ENCODE results near the gene MYO9B. TPM values are rescaled to one million over a fixed set of nuclear protein-coding genes. Genes with fewer than 3 reads are reported as not detected.

MYO9B gene
- polyA plus RNA-seq, 2 of the 4 experiments (the other 2 are of a cell fraction) = 13.0 to 27.7 TPM

DNA sequence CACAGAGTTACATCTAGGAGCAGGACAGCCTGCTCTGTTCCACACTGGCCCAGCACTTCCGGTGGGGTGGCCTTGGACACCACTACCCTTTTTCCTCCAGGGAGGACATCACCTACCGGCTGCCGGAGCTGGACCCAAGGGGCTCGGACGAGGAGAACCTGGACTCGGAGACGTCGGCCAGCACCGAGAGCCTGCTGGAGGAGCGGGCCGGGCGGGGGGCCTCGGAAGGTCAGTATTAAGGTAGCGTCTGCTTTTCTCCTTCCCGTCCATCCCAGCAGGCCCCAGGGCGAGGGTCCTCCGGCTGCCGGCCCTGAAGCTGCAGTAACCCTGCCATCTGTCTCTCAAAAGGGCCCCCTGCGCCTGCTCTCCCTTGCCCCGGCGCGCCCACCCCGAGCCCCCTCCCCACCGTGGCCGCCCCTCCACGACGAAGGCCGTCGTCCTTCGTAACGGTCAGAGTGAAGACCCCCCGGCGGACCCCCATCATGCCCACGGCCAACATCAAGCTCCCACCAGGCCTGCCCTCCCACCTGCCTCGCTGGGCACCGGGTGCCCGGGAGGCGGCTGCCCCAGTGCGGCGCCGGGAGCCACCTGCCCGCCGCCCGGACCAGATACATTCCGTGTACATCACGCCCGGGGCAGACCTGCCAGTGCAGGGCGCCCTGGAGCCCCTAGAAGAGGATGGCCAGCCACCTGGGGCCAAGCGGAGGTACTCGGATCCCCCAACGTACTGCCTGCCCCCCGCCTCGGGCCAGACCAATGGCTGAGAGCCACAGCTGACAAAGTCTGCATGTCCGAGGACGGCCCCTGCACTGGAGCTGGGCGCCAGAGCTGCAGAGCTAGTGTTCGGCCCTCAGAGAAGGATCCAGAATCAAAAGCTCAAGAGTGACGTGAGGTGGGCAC is 136.2 kb downstream of the MYO9B start:
- ChIA-PET POLR2A (no interaction called here), CTCF (no interaction called here)
- no peak for DNase-seq (ENCODE audit: low read depth in 1 of 2, low spot score in 1 of 2)
- H3K4me3 ChIP-seq = no peak overlapping the region
- peaks cover 9% of the 10 kb centered on the region; the same call in 1 of the 3 replicates for H3K4me1 ChIP-seq
- no peak overlapping the region for H3K27ac ChIP-seq
- 95% methylated on average over 21 of the region's 58 CpGs for WGBS (ENCODE audit: missing lambda C conversion rate)
- FAIRE-seq = no peak
- TF ChIP-seq CHD4 (IDR thresholded peaks at IDR 0.05; ENCODE audit: borderline replicate concordance) (no peak), JUNB (IDR thresholded peaks at IDR 0.05) (no peak), GATA3 (IDR thresholded peaks at IDR 0.05; ENCODE audit: borderline replicate concordance) (no peak), TP53 (CRISPR knock-in tag; IDR thresholded peaks at IDR 0.05) (no peak), EHF (CRISPR knock-in tag; IDR thresholded peaks at IDR 0.05) (no peak), MAFK (IDR thresholded peaks at IDR 0.05; ENCODE audit: partially characterized antibody) (no peak), MYC (IDR thresholded peaks at IDR 0.05; ENCODE audit: borderline replicate concordance, low read length) (no peak), KDM1A (IDR thresholded peaks at IDR 0.05; ENCODE audit: low read depth) (no peak), NR3C1 (IDR thresholded peaks at IDR 0.05) (no peak), RAD21 (conservative IDR thresholded peaks at IDR 0.05 in 1 of 2, IDR thresholded peaks at IDR 0.05 in 1 of 2) (no peak), BHLHE40 (IDR thresholded peaks at IDR 0.05; ENCODE audit: low read depth, low read length) (no peak), ZNF302 (CRISPR knock-in tag; IDR thresholded peaks at IDR 0.05) (no peak), KDM5A (IDR thresholded peaks at IDR 0.05) (no peak), ZFP36 (IDR thresholded peaks at IDR 0.05; ENCODE audit: borderline replicate concordance, partially characterized antibody) (no peak), ZC3H11A (IDR thresholded peaks at IDR 0.05) (no peak), FOSB (CRISPR knock-in tag; IDR thresholded peaks at IDR 0.05) (no peak)
- TF ChIP-seq, protein P1, sequence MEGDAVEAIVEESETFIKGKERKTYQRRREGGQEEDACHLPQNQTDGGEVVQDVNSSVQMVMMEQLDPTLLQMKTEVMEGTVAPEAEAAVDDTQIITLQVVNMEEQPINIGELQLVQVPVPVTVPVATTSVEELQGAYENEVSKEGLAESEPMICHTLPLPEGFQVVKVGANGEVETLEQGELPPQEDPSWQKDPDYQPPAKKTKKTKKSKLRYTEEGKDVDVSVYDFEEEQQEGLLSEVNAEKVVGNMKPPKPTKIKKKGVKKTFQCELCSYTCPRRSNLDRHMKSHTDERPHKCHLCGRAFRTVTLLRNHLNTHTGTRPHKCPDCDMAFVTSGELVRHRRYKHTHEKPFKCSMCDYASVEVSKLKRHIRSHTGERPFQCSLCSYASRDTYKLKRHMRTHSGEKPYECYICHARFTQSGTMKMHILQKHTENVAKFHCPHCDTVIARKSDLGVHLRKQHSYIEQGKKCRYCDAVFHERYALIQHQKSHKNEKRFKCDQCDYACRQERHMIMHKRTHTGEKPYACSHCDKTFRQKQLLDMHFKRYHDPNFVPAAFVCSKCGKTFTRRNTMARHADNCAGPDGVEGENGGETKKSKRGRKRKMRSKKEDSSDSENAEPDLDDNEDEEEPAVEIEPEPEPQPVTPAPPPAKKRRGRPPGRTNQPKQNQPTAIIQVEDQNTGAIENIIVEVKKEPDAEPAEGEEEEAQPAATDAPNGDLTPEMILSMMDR (IDR thresholded peaks at IDR 0.05) = no peak
- TF ChIP-seq, protein P2, sequence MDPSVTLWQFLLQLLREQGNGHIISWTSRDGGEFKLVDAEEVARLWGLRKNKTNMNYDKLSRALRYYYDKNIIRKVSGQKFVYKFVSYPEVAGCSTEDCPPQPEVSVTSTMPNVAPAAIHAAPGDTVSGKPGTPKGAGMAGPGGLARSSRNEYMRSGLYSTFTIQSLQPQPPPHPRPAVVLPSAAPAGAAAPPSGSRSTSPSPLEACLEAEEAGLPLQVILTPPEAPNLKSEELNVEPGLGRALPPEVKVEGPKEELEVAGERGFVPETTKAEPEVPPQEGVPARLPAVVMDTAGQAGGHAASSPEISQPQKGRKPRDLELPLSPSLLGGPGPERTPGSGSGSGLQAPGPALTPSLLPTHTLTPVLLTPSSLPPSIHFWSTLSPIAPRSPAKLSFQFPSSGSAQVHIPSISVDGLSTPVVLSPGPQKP (IDR thresholded peaks at IDR 0.05; ENCODE audit: low read depth, low read length) = no peak
- TF ChIP-seq, protein P3, sequence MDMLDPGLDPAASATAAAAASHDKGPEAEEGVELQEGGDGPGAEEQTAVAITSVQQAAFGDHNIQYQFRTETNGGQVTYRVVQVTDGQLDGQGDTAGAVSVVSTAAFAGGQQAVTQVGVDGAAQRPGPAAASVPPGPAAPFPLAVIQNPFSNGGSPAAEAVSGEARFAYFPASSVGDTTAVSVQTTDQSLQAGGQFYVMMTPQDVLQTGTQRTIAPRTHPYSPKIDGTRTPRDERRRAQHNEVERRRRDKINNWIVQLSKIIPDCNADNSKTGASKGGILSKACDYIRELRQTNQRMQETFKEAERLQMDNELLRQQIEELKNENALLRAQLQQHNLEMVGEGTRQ (IDR thresholded peaks at IDR 0.05) = no peak
- no peak for ATAC-seq
- H3K9me3 ChIP-seq = no peaks in the 10 kb centered on the region
- H3K4me2 ChIP-seq = no peak overlapping the region

DNA sequence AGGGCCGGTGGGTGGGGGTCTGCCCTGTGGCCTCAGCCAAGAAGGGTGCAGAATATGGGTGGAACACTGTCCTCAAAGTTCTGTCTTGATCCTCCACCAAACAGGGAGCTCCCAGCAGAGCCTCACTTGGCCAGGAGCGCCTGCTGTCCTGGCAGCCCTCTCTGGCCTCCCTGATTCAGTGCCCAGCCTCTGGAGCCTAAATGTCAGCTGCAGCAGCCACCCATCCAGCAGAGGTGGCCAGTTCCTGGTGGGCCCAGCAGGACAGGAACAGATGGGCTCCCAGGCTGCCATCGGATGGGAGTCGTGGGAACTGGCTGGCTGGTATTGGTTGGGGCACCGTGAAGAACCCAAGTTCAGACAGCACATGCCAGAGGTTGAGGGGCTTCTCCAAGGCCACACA is 137.8 kb downstream of the MYO9B start:
- ATAC-seq (no peak), DNase-seq (ENCODE audit: low read depth in 1 of 2, low spot score in 1 of 2) (no peak), FAIRE-seq (no peak)
- Histone ChIP-seq H3K4me1 (peaks cover 9% of the 10 kb centered on the region; the same call in 1 of the 3 replicates), H3K4me3 (no peak overlapping the region), H3K9me3 (no peaks in the 10 kb centered on the region), H3K4me2 (no peak overlapping the region), H3K27ac (no peak overlapping the region)
- ChIA-PET POLR2A (no interaction called here), CTCF (interaction anchor here (1.1 to 1.6 kb wide), 2 partner anchors 9 to 22 kb away, joined by 4 read pairs; no protein-coding TSS in a partner anchor)
- WGBS (ENCODE audit: missing lambda C conversion rate) = 90% methylated on average over 3 of the region's 5 CpGs
- TF ChIP-seq, protein P4, sequence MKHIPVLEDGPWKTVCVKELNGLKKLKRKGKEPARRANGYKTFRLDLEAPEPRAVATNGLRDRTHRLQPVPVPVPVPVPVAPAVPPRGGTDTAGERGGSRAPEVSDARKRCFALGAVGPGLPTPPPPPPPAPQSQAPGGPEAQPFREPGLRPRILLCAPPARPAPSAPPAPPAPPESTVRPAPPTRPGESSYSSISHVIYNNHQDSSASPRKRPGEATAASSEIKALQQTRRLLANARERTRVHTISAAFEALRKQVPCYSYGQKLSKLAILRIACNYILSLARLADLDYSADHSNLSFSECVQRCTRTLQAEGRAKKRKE (CRISPR knock-in tag; IDR thresholded peaks at IDR 0.05; ENCODE audit: low read depth) = no peak
- TF ChIP-seq RNF2 (IDR thresholded peaks at IDR 0.05; ENCODE audit: borderline replicate concordance, low read depth) (no peak), MAZ (IDR thresholded peaks at IDR 0.05; ENCODE audit: borderline replicate concordance, low read depth, low read length) (no peak), CEBPB (IDR thresholded peaks at IDR 0.05) (no peak), KDM1A (IDR thresholded peaks at IDR 0.05; ENCODE audit: low read depth) (no peak)
- TF ChIP-seq, protein P5, sequence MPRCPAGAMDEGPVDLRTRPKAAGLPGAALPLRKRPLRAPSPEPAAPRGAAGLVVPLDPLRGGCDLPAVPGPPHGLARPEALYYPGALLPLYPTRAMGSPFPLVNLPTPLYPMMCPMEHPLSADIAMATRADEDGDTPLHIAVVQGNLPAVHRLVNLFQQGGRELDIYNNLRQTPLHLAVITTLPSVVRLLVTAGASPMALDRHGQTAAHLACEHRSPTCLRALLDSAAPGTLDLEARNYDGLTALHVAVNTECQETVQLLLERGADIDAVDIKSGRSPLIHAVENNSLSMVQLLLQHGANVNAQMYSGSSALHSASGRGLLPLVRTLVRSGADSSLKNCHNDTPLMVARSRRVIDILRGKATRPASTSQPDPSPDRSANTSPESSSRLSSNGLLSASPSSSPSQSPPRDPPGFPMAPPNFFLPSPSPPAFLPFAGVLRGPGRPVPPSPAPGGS (IDR thresholded peaks at IDR 0.05) = no peak
- TF ChIP-seq, protein P6, sequence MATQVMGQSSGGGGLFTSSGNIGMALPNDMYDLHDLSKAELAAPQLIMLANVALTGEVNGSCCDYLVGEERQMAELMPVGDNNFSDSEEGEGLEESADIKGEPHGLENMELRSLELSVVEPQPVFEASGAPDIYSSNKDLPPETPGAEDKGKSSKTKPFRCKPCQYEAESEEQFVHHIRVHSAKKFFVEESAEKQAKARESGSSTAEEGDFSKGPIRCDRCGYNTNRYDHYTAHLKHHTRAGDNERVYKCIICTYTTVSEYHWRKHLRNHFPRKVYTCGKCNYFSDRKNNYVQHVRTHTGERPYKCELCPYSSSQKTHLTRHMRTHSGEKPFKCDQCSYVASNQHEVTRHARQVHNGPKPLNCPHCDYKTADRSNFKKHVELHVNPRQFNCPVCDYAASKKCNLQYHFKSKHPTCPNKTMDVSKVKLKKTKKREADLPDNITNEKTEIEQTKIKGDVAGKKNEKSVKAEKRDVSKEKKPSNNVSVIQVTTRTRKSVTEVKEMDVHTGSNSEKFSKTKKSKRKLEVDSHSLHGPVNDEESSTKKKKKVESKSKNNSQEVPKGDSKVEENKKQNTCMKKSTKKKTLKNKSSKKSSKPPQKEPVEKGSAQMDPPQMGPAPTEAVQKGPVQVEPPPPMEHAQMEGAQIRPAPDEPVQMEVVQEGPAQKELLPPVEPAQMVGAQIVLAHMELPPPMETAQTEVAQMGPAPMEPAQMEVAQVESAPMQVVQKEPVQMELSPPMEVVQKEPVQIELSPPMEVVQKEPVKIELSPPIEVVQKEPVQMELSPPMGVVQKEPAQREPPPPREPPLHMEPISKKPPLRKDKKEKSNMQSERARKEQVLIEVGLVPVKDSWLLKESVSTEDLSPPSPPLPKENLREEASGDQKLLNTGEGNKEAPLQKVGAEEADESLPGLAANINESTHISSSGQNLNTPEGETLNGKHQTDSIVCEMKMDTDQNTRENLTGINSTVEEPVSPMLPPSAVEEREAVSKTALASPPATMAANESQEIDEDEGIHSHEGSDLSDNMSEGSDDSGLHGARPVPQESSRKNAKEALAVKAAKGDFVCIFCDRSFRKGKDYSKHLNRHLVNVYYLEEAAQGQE (IDR thresholded peaks at IDR 0.05) = no peak
- TF ChIP-seq, protein P7, sequence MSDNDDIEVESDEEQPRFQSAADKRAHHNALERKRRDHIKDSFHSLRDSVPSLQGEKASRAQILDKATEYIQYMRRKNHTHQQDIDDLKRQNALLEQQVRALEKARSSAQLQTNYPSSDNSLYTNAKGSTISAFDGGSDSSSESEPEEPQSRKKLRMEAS (IDR thresholded peaks at IDR 0.05) = no peak

Measured in A549 (cell line).